CD4-positive, alpha-beta T cell (primary cell): ENCODE results near the gene RGMA. TPM values are rescaled to one million over a fixed set of nuclear protein-coding genes. Genes with fewer than 3 reads are reported as not detected.

ENCODE experiments used
- ATAC-seq: fragments of 200-7000 bp; cut with Tn5 transposase; one replicate; pipeline ENCODE4 v1.10.0; 2022; ENCODE audit warnings: mild to moderate bottlenecking; ENCODE audit not compliant: poor library complexity
- CTCF ChIA-PET: fragments of 350-600 bp; sonication (Branson Sonifier 250); formaldehyde crosslinking; loops from one replicate; lab custom pipeline; 2021; ENCODE audit warnings: antibody characterized with exemption, inconsistent platforms; lab: Charles Lee
- POLR2A ChIA-PET: fragments of 350-600 bp; sonication (Branson Sonifier 250); formaldehyde crosslinking; loops from one replicate; lab custom pipeline; 2021; ENCODE audit warnings: antibody characterized with exemption, inconsistent platforms; lab: Charles Lee
- DNase-seq, 14 experiments: peaks; one replicate each; pipeline ENCODE4 v3.0.0-alpha.2; 2013 to 2020; ENCODE audit warnings: mixed read lengths in 2 of 14
- H3K27ac ChIP-seq, 2 donors: one replicate each; pipeline versions ENCODE4 v1.5.1 to v1.7.0; 2013; ENCODE audit warnings: low read length in 2 of 2, low read depth in 1 of 2, mild to moderate bottlenecking in 1 of 2
- H3K27me3 ChIP-seq, 2 experiments: 1 replicate in 1 of 2; 2 replicates in 1 of 2; pipeline versions ENCODE4 v1.6.1 to v1.7.0; 2013; ENCODE audit warnings: low read length in 2 of 2, control low read depth in 1 of 2, mild to moderate bottlenecking in 1 of 2, moderate library complexity in 1 of 2; ENCODE audit not compliant: insufficient read depth in 2 of 2, control insufficient read depth in 1 of 2
- H3K36me3 ChIP-seq: one replicate; pipeline ENCODE4 v1.6.1; 2013; ENCODE audit warnings: low read length, control low read depth; ENCODE audit not compliant: insufficient read depth
- H3K4me1 ChIP-seq: one replicate; pipeline ENCODE4 v1.6.1; 2013; ENCODE audit warnings: low read length, control low read depth; ENCODE audit not compliant: insufficient read depth
- H3K4me3 ChIP-seq: one replicate; pipeline ENCODE4 v1.5.1; 2013; ENCODE audit warnings: mild to moderate bottlenecking, low read length, moderate library complexity
- H3K9me3 ChIP-seq, 2 experiments: 1 replicate in 1 of 2; 2 replicates in 1 of 2; pipeline versions ENCODE4 v1.6.1 to v1.7.0; 2013; ENCODE audit warnings: low read length in 2 of 2, mild to moderate bottlenecking in 2 of 2, control low read depth in 1 of 2, moderate library complexity in 1 of 2; ENCODE audit not compliant: control insufficient read depth in 1 of 2, insufficient read depth in 1 of 2
- H3K27ac Mint-ChIP-seq: one replicate; pipeline ENCODE4 v1.8.0; 2020; ENCODE audit warnings: mixed read lengths
- H3K27me3 Mint-ChIP-seq: one replicate; pipeline ENCODE4 v1.8.0; 2021; ENCODE audit warnings: mixed read lengths
- H3K36me3 Mint-ChIP-seq: one replicate; pipeline ENCODE4 v1.8.0; 2021; ENCODE audit warnings: low read depth, mixed read lengths
- H3K4me1 Mint-ChIP-seq: one replicate; pipeline ENCODE4 v1.8.0; 2021; ENCODE audit warnings: low read depth, mixed read lengths
- H3K4me3 Mint-ChIP-seq: one replicate; pipeline ENCODE4 v1.8.0; 2020; ENCODE audit warnings: mild to moderate bottlenecking, mixed read lengths
- H3K9me3 Mint-ChIP-seq: one replicate; pipeline ENCODE4 v1.8.0; 2020; ENCODE audit warnings: mixed read lengths
- intact Hi-C, 2 experiments: fragments of 100-400 bp; cut with DNase I in 1 of 2; cut with micrococcal nuclease in 1 of 2; formaldehyde crosslinking; loops; one replicate each; pipeline versions ENCODE4 v1.15.1 to v1.9.0; 2023 to 2025; cut with DNase I, micrococcal nuclease
- total RNA-seq, 174 experiments: library from RNA in 2 of 174; stranded (reverse) in 2 of 174; gene quantifications; one replicate each; pipeline ENCODE4 v1.2.3 and lab custom pipeline; 2021 to 2026
- TF ChIP-seq, protein P1 (sequence below): fragments of 200-600 bp; IDR thresholded peaks from one replicate; pipeline ENCODE4 v1.8.0; 2022; ENCODE audit warnings: antibody characterized with exemption, mild to moderate bottlenecking

The RGMA gene
- total RNA-seq, 2 experiments from 2014 or later: not detected

DNA sequence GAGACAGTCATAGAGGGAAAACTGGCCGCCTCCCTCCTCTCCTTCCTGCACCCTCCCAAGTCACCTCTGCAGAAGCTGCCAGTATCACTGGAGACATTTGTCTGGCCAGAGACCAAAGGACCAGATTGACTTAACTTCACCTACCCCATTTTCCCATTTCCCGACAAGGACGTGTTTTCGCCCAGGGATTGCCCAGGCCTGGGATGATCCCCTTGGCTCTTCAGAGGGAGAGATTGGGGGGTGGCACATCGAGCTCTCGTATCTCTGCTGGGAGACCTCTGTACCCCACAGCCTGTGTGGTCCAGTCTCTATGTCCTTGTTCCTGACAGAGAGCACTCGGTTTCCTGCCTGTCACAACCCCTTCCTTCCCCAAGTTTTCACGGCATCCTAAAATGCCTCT is 31.4 kb downstream of the RGMA start:
- no peaks in the 10 kb centered on the region for H3K36me3 Mint-ChIP-seq
- no peak overlapping the region for H3K27ac Mint-ChIP-seq
- TF ChIP-seq, protein P1, sequence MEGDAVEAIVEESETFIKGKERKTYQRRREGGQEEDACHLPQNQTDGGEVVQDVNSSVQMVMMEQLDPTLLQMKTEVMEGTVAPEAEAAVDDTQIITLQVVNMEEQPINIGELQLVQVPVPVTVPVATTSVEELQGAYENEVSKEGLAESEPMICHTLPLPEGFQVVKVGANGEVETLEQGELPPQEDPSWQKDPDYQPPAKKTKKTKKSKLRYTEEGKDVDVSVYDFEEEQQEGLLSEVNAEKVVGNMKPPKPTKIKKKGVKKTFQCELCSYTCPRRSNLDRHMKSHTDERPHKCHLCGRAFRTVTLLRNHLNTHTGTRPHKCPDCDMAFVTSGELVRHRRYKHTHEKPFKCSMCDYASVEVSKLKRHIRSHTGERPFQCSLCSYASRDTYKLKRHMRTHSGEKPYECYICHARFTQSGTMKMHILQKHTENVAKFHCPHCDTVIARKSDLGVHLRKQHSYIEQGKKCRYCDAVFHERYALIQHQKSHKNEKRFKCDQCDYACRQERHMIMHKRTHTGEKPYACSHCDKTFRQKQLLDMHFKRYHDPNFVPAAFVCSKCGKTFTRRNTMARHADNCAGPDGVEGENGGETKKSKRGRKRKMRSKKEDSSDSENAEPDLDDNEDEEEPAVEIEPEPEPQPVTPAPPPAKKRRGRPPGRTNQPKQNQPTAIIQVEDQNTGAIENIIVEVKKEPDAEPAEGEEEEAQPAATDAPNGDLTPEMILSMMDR: no peak
- ChIA-PET CTCF (no interaction called here), POLR2A (no interaction called here)
- no peak overlapping the region for H3K4me3 Mint-ChIP-seq
- H3K27me3 Mint-ChIP-seq: no peaks in the 10 kb centered on the region
- Histone ChIP-seq H3K36me3 (no peaks in the 10 kb centered on the region), H3K9me3 (no peaks in the 10 kb centered on the region), H3K27me3 (no peaks in the 10 kb centered on the region), H3K4me3 (no peak overlapping the region), H3K4me1 (no peaks in the 10 kb centered on the region), H3K27ac (no peak overlapping the region)
- ATAC-seq: no peak
- no peaks in the 10 kb centered on the region for H3K9me3 Mint-ChIP-seq
- no peaks in the 10 kb centered on the region for H3K4me1 Mint-ChIP-seq
- intact Hi-C loops: no loop called here
- DNase-seq: no peak

DNA sequence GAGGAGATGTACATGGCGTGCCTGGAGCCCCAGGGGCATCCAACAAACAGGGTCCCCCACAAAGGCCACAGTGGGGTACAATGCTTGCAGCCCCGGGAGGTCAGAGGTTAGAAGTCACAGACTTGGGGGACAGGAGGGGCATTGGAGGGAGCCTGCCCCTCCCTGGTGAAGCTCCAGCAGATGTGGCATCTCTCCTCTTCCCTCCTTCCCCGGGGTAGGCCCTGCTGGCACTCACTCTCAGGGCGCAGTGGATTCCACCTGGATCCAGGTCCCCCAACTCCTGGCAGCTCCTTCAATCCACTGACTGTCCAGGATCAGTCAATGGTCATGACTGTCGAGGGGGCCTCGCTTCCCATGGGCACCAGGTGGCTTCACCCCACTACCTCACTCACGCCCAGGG is 32.2 kb downstream of the RGMA start:
- Mint-ChIP-seq H3K27me3 (no peaks in the 10 kb centered on the region), H3K4me3 (no peak overlapping the region), H3K9me3 (no peaks in the 10 kb centered on the region), H3K4me1 (no peaks in the 10 kb centered on the region), H3K27ac (no peak overlapping the region), H3K36me3 (no peaks in the 10 kb centered on the region)
- Histone ChIP-seq H3K27me3 (no peaks in the 10 kb centered on the region), H3K9me3 (no peaks in the 10 kb centered on the region), H3K36me3 (no peaks in the 10 kb centered on the region), H3K27ac (no peak overlapping the region), H3K4me1 (no peaks in the 10 kb centered on the region), H3K4me3 (no peak overlapping the region)
- intact Hi-C loops: no loop called here
- ATAC-seq (no peak), DNase-seq (no peak)
- CTCF ChIA-PET: no interaction called here
- TF ChIP-seq, protein P1: no peak
- POLR2A ChIA-PET: no interaction called here

DNA sequence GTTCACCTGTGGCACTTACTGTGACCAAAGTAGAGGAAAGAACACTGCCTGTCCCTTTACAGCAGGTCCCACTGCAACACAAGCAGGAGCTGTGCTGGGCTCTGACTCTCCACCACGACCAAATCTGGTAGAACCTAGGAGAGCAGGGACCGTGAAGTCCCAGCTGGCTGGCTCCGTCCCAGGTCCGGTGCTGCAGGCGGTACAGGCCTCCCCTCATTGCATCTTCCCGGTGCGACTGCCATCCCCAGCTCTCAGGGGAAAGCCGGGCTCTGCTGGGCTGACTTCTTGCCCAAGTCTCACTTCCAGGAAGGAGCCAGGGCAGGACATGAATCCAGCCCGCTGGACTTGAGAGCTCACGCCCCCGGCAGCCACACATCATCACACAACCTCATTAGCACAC is 33.8 kb downstream of the RGMA start:
- no peaks in the 10 kb centered on the region for H3K4me1 ChIP-seq
- ChIA-PET CTCF (no interaction called here), POLR2A (no interaction called here)
- no peaks in the 10 kb centered on the region for H3K27me3 ChIP-seq
- Mint-ChIP-seq H3K27me3 (no peaks in the 10 kb centered on the region), H3K36me3 (no peaks in the 10 kb centered on the region), H3K4me1 (no peaks in the 10 kb centered on the region), H3K4me3 (no peak overlapping the region), H3K9me3 (no peaks in the 10 kb centered on the region), H3K27ac (no peak overlapping the region)
- TF ChIP-seq, protein P1: no peak
- H3K4me3 ChIP-seq: no peak overlapping the region
- H3K27ac ChIP-seq: no peak overlapping the region
- ATAC-seq (no peak), DNase-seq (no peak)
- H3K9me3 ChIP-seq: no peaks in the 10 kb centered on the region
- intact Hi-C loops: no loop called here
- H3K36me3 ChIP-seq: no peaks in the 10 kb centered on the region
